Smooth muscle cell (in vitro differentiated cells): ENCODE results near the gene PCDHB10. TPM values are rescaled to one million over a fixed set of nuclear protein-coding genes. Genes with fewer than 3 reads are reported as not detected.

Experiments
- DNase-seq: peaks from one replicate; lab custom pipeline; 2025; ENCODE audit not compliant: unreplicated experiment; lab: John Stamatoyannopoulos, UW
- H2AFZ ChIP-seq: fragments of 200-600 bp; sonication (generic); 2 replicates; pipeline ENCODE4 v1.6.0; 2016; ENCODE audit warnings: antibody characterized with exemption, low read depth, mild to moderate bottlenecking
- H3F3A ChIP-seq: fragments of 200-600 bp; sonication (generic); 2 replicates; pipeline ENCODE4 v1.6.0; 2017; ENCODE audit warnings: antibody characterized with exemption, low read depth
- H3K27ac ChIP-seq: fragments of 200-600 bp; sonication (generic); 2 replicates; pipeline ENCODE4 v1.5.1; 2016; ENCODE audit warnings: low read depth, mild to moderate bottlenecking
- H3K27me3 ChIP-seq: fragments of 200-600 bp; sonication (generic); 2 replicates; pipeline ENCODE4 v1.6.1; 2016; ENCODE audit warnings: low read depth, mild to moderate bottlenecking
- H3K36me3 ChIP-seq: fragments of 200-600 bp; sonication (generic); 2 replicates; pipeline ENCODE4 v1.5.1; 2016; ENCODE audit warnings: low read depth
- H3K4me1 ChIP-seq: fragments of 200-600 bp; sonication (generic); 2 replicates; pipeline ENCODE4 v1.5.1; 2016; ENCODE audit warnings: low read depth
- H3K4me2 ChIP-seq: fragments of 200-600 bp; sonication (generic); 2 replicates; pipeline ENCODE4 v1.6.0; 2016; ENCODE audit warnings: mild to moderate bottlenecking
- H3K4me3 ChIP-seq: fragments of 200-600 bp; sonication (generic); 2 replicates; pipeline ENCODE4 v1.5.1; 2016; ENCODE audit warnings: mild to moderate bottlenecking
- H3K79me2 ChIP-seq: fragments of 200-600 bp; sonication (generic); 2 replicates; pipeline ENCODE4 v1.6.0; 2016; ENCODE audit warnings: low read depth, mild to moderate bottlenecking
- H3K9ac ChIP-seq: fragments of 200-600 bp; sonication (generic); 2 replicates; pipeline ENCODE4 v1.6.0; 2016; ENCODE audit warnings: low read depth
- H3K9me3 ChIP-seq: fragments of 200-600 bp; sonication (generic); replicated peaks from 2 replicates; pipeline ENCODE4 v1.5.1; 2016; ENCODE audit warnings: low read depth
- H4K20me1 ChIP-seq: fragments of 200-600 bp; sonication (generic); 2 replicates; pipeline ENCODE4 v1.6.0; 2016; ENCODE audit warnings: low read depth
- CTCF ChIP-seq: fragments of 200-600 bp; sonication (generic); IDR thresholded peaks from 2 replicates; pipeline ENCODE4 v1.5.1; 2017; ENCODE audit warnings: borderline replicate concordance, mild to moderate bottlenecking, antibody characterized with exemption; ENCODE audit not compliant: insufficient read depth, poor library complexity, severe bottlenecking
- WGBS: methylation state at CpG from one replicate; pipeline ENCODE4 v1.1.7; 2016; ENCODE audit warnings: low lambda C conversion rate; 5-methylcytosine and 5-hydroxymethylcytosine counted together
- polyA plus RNA-seq: library from polyadenylated mRNA; unstranded; fragments of >200 nt; fragmentation: Nextera tagmentation; extraction: Ambion mirVana; gene quantifications from 2 replicates; pipeline ENCODE4 v1.2.1, GENCODE V29; 2016
- total RNA-seq: library from RNA; depleted of rRNA; stranded (reverse); fragments of >200 nt; gene quantifications from 2 replicates; pipeline ENCODE4 v1.2.3, GENCODE V29; 2014

PCDHB10 gene
- total and polyA plus RNA-seq, 2 experiments from 2014 or later, result 3.3 to 6.4 TPM

DNA sequence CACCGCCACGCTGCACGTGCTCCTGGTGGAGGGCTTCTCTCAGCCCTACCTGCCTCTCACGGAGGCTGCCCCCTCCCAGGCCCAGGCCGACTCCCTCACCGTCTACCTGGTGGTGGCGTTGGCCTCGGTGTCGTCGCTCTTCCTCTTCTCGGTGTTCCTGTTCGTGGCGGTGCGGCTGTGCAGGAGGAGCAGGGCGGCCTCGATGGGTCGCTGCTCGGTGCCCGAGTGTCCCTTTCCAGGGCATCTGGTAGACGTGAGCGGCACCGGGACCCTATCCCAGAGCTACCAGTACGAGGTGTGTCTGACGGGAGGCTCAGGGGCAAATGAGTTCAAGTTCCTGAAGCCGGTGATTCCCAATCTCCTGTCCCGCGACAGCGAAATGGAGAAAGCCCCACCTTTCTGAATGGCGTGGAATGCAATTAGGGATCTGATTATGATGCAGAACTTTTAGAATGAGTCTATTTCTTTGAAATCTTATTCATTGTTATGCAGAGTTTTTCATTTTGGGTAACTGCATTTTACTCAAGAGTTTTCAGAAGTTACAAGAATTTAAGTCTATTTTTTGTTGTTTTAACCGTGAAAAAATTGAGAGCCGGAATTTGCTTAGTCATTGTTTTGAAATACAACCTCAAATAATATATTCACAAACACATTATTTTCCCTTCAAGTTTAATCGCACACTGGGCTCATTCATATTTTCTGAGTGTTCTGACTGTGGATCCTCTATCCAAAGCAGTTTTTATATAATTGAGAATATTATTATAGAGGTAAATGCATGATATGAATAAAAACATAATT, 44.6 kb downstream of the PCDHB10 start:
- Histone ChIP-seq H3F3A (no peaks in the 10 kb centered on the region), H2AFZ (no peak overlapping the region)

DNA sequence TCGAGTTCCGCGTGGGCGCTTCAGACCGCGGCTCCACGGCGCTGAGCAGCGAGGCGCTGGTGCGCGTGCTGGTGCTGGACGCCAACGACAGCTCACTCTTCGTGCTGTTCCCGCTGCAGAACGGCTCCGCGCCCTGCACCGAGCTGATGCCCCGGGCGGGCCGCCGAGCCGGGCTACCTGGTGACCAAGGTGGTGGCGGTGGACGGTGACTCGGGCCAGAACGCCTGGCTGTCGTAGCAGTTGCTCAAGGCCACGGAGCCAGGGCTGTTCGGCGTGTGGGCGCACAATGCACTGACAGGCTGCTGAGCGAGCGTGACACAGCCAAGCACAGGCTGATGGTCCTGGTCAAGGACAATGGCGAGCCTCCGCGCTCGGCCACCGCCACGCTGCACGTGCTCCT, 49.3 kb downstream of the PCDHB10 start:
- H3K4me2 ChIP-seq, result no peak overlapping the region
- H3K36me3 ChIP-seq, result no peaks in the 10 kb centered on the region
- WGBS, result 97% methylated on average over 40 of the region's 43 CpGs
- H3K27me3 ChIP-seq, result no peaks in the 10 kb centered on the region
- H3K4me1 ChIP-seq, result no peaks in the 10 kb centered on the region
- no peaks in the 10 kb centered on the region for H3F3A ChIP-seq
- peaks cover 42% of the 10 kb centered on the region for H3K9me3 ChIP-seq
- no peak overlapping the region for H3K4me3 ChIP-seq
- no peak for DNase-seq
- H3K9ac ChIP-seq, result no peak overlapping the region
- H3K79me2 ChIP-seq, result no peaks in the 10 kb centered on the region
- no peaks in the 10 kb centered on the region for H4K20me1 ChIP-seq
- no peak overlapping the region for H3K27ac ChIP-seq
- no peak for TF ChIP-seq CTCF
- H2AFZ ChIP-seq, result no peak overlapping the region

More for the DNA sequence above, 44.6 kb downstream of the PCDHB10 start:
- no peak for TF ChIP-seq CTCF
- 94% methylated on average over 32 of the region's 32 CpGs for WGBS
- Histone ChIP-seq H3K4me1 (no peaks in the 10 kb centered on the region), H3K36me3 (no peaks in the 10 kb centered on the region), H3K27me3 (no peaks in the 10 kb centered on the region), H4K20me1 (no peaks in the 10 kb centered on the region), H3K9ac (no peak overlapping the region), H3K4me3 (no peak overlapping the region), H3K79me2 (no peaks in the 10 kb centered on the region), H3K27ac (no peak overlapping the region), H3K4me2 (no peak overlapping the region), H3K9me3 (peaks cover 42% of the 10 kb centered on the region)
- no peak for DNase-seq

Other genes with a start within 250 kb of the PCDHB10 start
Only the 30 nearest of the 37 such genes appear.
- gene PCDHB1, start 141.0 kb upstream of the PCDHB10 start, total RNA-seq, result 0.04 and 0.22 TPM in 2 replicates
- gene PCDHB1, start 141.0 kb upstream of the PCDHB10 start, polyA plus RNA-seq, result not detected in 2 replicates
- 25.8 and 37.9 TPM in 2 replicates for gene PCDHB2, start 97.7 kb upstream of the PCDHB10 start, total RNA-seq
- gene PCDHB2, start 97.7 kb upstream of the PCDHB10 start, polyA plus RNA-seq, result 32.8 and 41.6 TPM in 2 replicates
- 3.8 and 5.3 TPM in 2 replicates for gene PCDHB3, start 91.9 kb upstream of the PCDHB10 start, total RNA-seq
- 1.5 and 1.8 TPM in 2 replicates for gene PCDHB3, start 91.9 kb upstream of the PCDHB10 start, polyA plus RNA-seq
- 2.4 and 2.5 TPM in 2 replicates for gene PCDHB4, start 70.5 kb upstream of the PCDHB10 start, total RNA-seq
- 0.41 and 1.3 TPM in 2 replicates for gene PCDHB4, start 70.5 kb upstream of the PCDHB10 start, polyA plus RNA-seq
- 12.0 and 12.8 TPM in 2 replicates for gene PCDHB5, start 57.1 kb upstream of the PCDHB10 start, total RNA-seq
- gene PCDHB5, start 57.1 kb upstream of the PCDHB10 start, polyA plus RNA-seq, result 6.3 and 9.7 TPM in 2 replicates
- 0.58 and 0.94 TPM in 2 replicates for gene PCDHB6, start 42.3 kb upstream of the PCDHB10 start, total RNA-seq
- gene PCDHB6, start 42.3 kb upstream of the PCDHB10 start, polyA plus RNA-seq, result 0.25 and 0.32 TPM in 2 replicates
- 0.76 and 1.4 TPM in 2 replicates for gene PCDHB7, start 19.7 kb upstream of the PCDHB10 start, total RNA-seq
- gene PCDHB7, start 19.7 kb upstream of the PCDHB10 start, polyA plus RNA-seq, result 0.06 TPM in 1 of 2 replicates, not detected in the other
- 0.90 and 3.5 TPM in 2 replicates for gene PCDHB8, start 14.6 kb upstream of the PCDHB10 start, total RNA-seq
- 0.25 and 1.1 TPM in 2 replicates for gene PCDHB8, start 14.6 kb upstream of the PCDHB10 start, polyA plus RNA-seq
- 6.4 and 7.0 TPM in 2 replicates for gene PCDHB16, start 10.0 kb upstream of the PCDHB10 start, total RNA-seq
- 5.2 and 6.5 TPM in 2 replicates for gene PCDHB16, start 10.0 kb upstream of the PCDHB10 start, polyA plus RNA-seq
- gene PCDHB9, start 5.2 kb upstream of the PCDHB10 start, total RNA-seq, result 4.1 and 6.5 TPM in 2 replicates
- 2.2 and 2.4 TPM in 2 replicates for gene PCDHB9, start 5.2 kb upstream of the PCDHB10 start, polyA plus RNA-seq
- gene PCDHB11, start 7.3 kb downstream of the PCDHB10 start, total RNA-seq, result 1.8 and 2.1 TPM in 2 replicates
- gene PCDHB11, start 7.3 kb downstream of the PCDHB10 start, polyA plus RNA-seq, result 0.61 and 1.7 TPM in 2 replicates
- gene PCDHB12, start 16.4 kb downstream of the PCDHB10 start, total RNA-seq, result 2.9 and 3.6 TPM in 2 replicates
- gene PCDHB12, start 16.4 kb downstream of the PCDHB10 start, polyA plus RNA-seq, result 0.57 and 1.0 TPM in 2 replicates
- 4.4 and 8.3 TPM in 2 replicates for gene PCDHB13, start 21.6 kb downstream of the PCDHB10 start, total RNA-seq
- 1.8 and 2.6 TPM in 2 replicates for gene PCDHB13, start 21.6 kb downstream of the PCDHB10 start, polyA plus RNA-seq
- gene PCDHB14, start 31.0 kb downstream of the PCDHB10 start, total RNA-seq, result 7.8 and 9.1 TPM in 2 replicates
- 2.6 and 4.6 TPM in 2 replicates for gene PCDHB14, start 31.0 kb downstream of the PCDHB10 start, polyA plus RNA-seq
- gene PCDHB15, start 53.0 kb downstream of the PCDHB10 start, total RNA-seq, result 3.9 and 4.2 TPM in 2 replicates
- 1.8 and 2.1 TPM in 2 replicates for gene PCDHB15, start 53.0 kb downstream of the PCDHB10 start, polyA plus RNA-seq
- not detected in 2 replicates for gene SLC25A2, start 111.7 kb downstream of the PCDHB10 start, total RNA-seq
- 0.15 TPM in 1 of 2 replicates, not detected in the other for gene SLC25A2, start 111.7 kb downstream of the PCDHB10 start, polyA plus RNA-seq
- 83.0 and 94.5 TPM in 2 replicates for gene TAF7, start 128.4 kb downstream of the PCDHB10 start, total RNA-seq
- gene TAF7, start 128.4 kb downstream of the PCDHB10 start, polyA plus RNA-seq, result 85.9 and 105 TPM in 2 replicates
- gene PCDHGA1, start 138.2 kb downstream of the PCDHB10 start, total RNA-seq, result 0.58 and 0.63 TPM in 2 replicates
- gene PCDHGA1, start 138.2 kb downstream of the PCDHB10 start, polyA plus RNA-seq, result 0.05 TPM in 1 of 2 replicates, not detected in the other
- 0.04 TPM in 1 of 2 replicates, not detected in the other for gene PCDHGA2, start 146.4 kb downstream of the PCDHB10 start, total RNA-seq
- not detected in 2 replicates for gene PCDHGA2, start 146.4 kb downstream of the PCDHB10 start, polyA plus RNA-seq
- gene PCDHGA3, start 151.5 kb downstream of the PCDHB10 start, total RNA-seq, result not detected in 2 replicates
- gene PCDHGA3, start 151.5 kb downstream of the PCDHB10 start, polyA plus RNA-seq, result not detected in 2 replicates
- 0.27 and 0.81 TPM in 2 replicates for gene PCDHGB1, start 157.7 kb downstream of the PCDHB10 start, total RNA-seq
- gene PCDHGB1, start 157.7 kb downstream of the PCDHB10 start, polyA plus RNA-seq, result 0.40 TPM in 1 of 2 replicates, not detected in the other
- 0.58 and 1.1 TPM in 2 replicates for gene PCDHGA4, start 162.7 kb downstream of the PCDHB10 start, total RNA-seq
- gene PCDHGA4, start 162.7 kb downstream of the PCDHB10 start, polyA plus RNA-seq, result not detected in 2 replicates
- 0.18 and 1.1 TPM in 2 replicates for gene PCDHGB2, start 167.6 kb downstream of the PCDHB10 start, total RNA-seq
- not detected in 2 replicates for gene PCDHGB2, start 167.6 kb downstream of the PCDHB10 start, polyA plus RNA-seq
- 0.09 and 0.22 TPM in 2 replicates for gene PCDHGA5, start 171.8 kb downstream of the PCDHB10 start, total RNA-seq
- 0.13 TPM in 1 of 2 replicates, not detected in the other for gene PCDHGA5, start 171.8 kb downstream of the PCDHB10 start, polyA plus RNA-seq
- 0.40 TPM in 1 of 2 replicates, not detected in the other for gene PCDHGB3, start 177.9 kb downstream of the PCDHB10 start, total RNA-seq
- gene PCDHGB3, start 177.9 kb downstream of the PCDHB10 start, polyA plus RNA-seq, result not detected in 2 replicates
- gene PCDHGA6, start 181.5 kb downstream of the PCDHB10 start, total RNA-seq, result 0.09 and 0.27 TPM in 2 replicates
- not detected in 2 replicates for gene PCDHGA6, start 181.5 kb downstream of the PCDHB10 start, polyA plus RNA-seq
- 0.09 and 0.27 TPM in 2 replicates for gene PCDHGA7, start 190.4 kb downstream of the PCDHB10 start, total RNA-seq
- not detected in 2 replicates for gene PCDHGA7, start 190.4 kb downstream of the PCDHB10 start, polyA plus RNA-seq
- 37.1 and 43.1 TPM in 2 replicates for gene PCDHGB4, start 195.3 kb downstream of the PCDHB10 start, total RNA-seq
- gene PCDHGB4, start 195.3 kb downstream of the PCDHB10 start, polyA plus RNA-seq, result 20.0 and 27.5 TPM in 2 replicates
- gene PCDHGA8, start 200.3 kb downstream of the PCDHB10 start, total RNA-seq, result 3.2 and 3.3 TPM in 2 replicates
- gene PCDHGA8, start 200.3 kb downstream of the PCDHB10 start, polyA plus RNA-seq, result 0.25 and 0.89 TPM in 2 replicates
- gene PCDHGB5, start 205.6 kb downstream of the PCDHB10 start, total RNA-seq, result 3.2 and 3.3 TPM in 2 replicates
- 0.90 and 4.2 TPM in 2 replicates for gene PCDHGB5, start 205.6 kb downstream of the PCDHB10 start, polyA plus RNA-seq